Fibroblast of lung (primary cell): ENCODE results near the gene EMX2.

Experiments used
- EZH2 ChIP-seq: IDR thresholded peaks from 2 replicates; pipeline ENCODE4 v1.5.1; 2012; ENCODE audit warnings: low read length, control low read depth, mild to moderate bottlenecking; ENCODE audit errors: missing control alignments
- TF ChIP-seq, protein P1 (sequence below), 2 donors: IDR thresholded peaks in 1 of 2; conservative IDR thresholded peaks in 1 of 2; 1 replicate in 1 of 2; 2 replicates in 1 of 2; pipeline ENCODE4 v1.5.1; 2011 to 2012; ENCODE audit warnings: low read length in 2 of 2, control low read depth in 1 of 2, inconsistent platforms in 1 of 2, low read depth in 1 of 2, mild to moderate bottlenecking in 1 of 2

GRCh38 chr10:117551330-117552155 lies 9.0 kb downstream of the EMX2 start:
- TF ChIP-seq EZH2 = no peak
- TF ChIP-seq, protein P1, sequence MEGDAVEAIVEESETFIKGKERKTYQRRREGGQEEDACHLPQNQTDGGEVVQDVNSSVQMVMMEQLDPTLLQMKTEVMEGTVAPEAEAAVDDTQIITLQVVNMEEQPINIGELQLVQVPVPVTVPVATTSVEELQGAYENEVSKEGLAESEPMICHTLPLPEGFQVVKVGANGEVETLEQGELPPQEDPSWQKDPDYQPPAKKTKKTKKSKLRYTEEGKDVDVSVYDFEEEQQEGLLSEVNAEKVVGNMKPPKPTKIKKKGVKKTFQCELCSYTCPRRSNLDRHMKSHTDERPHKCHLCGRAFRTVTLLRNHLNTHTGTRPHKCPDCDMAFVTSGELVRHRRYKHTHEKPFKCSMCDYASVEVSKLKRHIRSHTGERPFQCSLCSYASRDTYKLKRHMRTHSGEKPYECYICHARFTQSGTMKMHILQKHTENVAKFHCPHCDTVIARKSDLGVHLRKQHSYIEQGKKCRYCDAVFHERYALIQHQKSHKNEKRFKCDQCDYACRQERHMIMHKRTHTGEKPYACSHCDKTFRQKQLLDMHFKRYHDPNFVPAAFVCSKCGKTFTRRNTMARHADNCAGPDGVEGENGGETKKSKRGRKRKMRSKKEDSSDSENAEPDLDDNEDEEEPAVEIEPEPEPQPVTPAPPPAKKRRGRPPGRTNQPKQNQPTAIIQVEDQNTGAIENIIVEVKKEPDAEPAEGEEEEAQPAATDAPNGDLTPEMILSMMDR (conservative IDR thresholded peaks at IDR 0.05 in 1 of 2, IDR thresholded peaks at IDR 0.05 in 1 of 2; ENCODE audit: low read depth in 1 of 2, low read length in 2 of 2) = no peak
